ENCODE results near the gene FAM53A. TPM values are rescaled to one million over a fixed set of nuclear protein-coding genes. Genes with fewer than 3 reads are reported as not detected.

Gene FAM53A
- total and polyA plus RNA-seq, 2 of the 4 experiments (the other 2 are of a cell fraction) = 2.0 to 3.1 TPM

GRCh38 chr4:1592068-1592708, 91.9 kb downstream of the FAM53A start:
- WGBS, 2 experiments (ENCODE audit: extremely low coverage in 2 of 2, insufficient read length in 1 of 2) = 99% methylated on average over 11 of the region's 36 CpGs; no CpG with 5 or more reads in 1 of the 2 experiments
- Histone ChIP-seq H3K4ac (ENCODE audit: low read depth, low read length) (no peak overlapping the region), H2AK5ac (ENCODE audit: low read depth, low read length) (no peak overlapping the region), H4K8ac (ENCODE audit: low read depth in 2 of 2, low read length in 2 of 2) (no peak overlapping the region), H2AK9ac (replicated peaks; ENCODE audit: low read depth, low read length, poor library complexity) (no peak overlapping the region), H3K4me3 (ENCODE audit: insufficient read depth, low read depth, low read length) (no peak overlapping the region), H4K5ac (ENCODE audit: low read depth, low read length) (no peak overlapping the region), H3K27ac (ENCODE audit: insufficient read depth, low read length) (no peak overlapping the region), H3K4me1 (ENCODE audit: control insufficient read depth, insufficient read depth, low read length) (no peaks in the 10 kb centered on the region), H3K18ac (ENCODE audit: low read depth, low read length) (no peak overlapping the region), H3K9me1 (ENCODE audit: insufficient read depth, low read length) (no peaks in the 10 kb centered on the region), H2BK5ac (ENCODE audit: low read depth, low read length, poor library complexity, severe bottlenecking) (no peak overlapping the region), H2AFZ (replicated peaks; ENCODE audit: low read length, poor library complexity) (no peak overlapping the region), H3K23ac (ENCODE audit: low read depth, low read length) (no peak overlapping the region), H2BK20ac (ENCODE audit: low read depth, low read length) (no peak overlapping the region), H3K56ac (ENCODE audit: extremely low read depth, insufficient read depth, low read length) (no peak overlapping the region), H3K14ac (replicated peaks; ENCODE audit: low read depth, low read length) (no peak overlapping the region), H3K27me3 (ENCODE audit: control insufficient read depth, insufficient read depth, low read length) (peaks cover 11% of the 10 kb centered on the region; the same call in 1 of the 2 replicates), H4K20me1 (ENCODE audit: insufficient read depth, low read length) (no peaks in the 10 kb centered on the region), H2BK15ac (ENCODE audit: low read depth, low read length) (no peak overlapping the region), H3K79me1 (ENCODE audit: low read depth in 1 of 2, low read length in 2 of 2) (no peaks in the 10 kb centered on the region), H2BK120ac (ENCODE audit: low read depth, low read length) (no peak overlapping the region), H4K91ac (ENCODE audit: insufficient read depth, low read depth, low read length) (no peak overlapping the region), H3K36me3 (ENCODE audit: control insufficient read depth, insufficient read depth, low read length) (no peaks in the 10 kb centered on the region), H3K4me2 (ENCODE audit: low read depth, low read length) (no peak overlapping the region), H3K9ac (ENCODE audit: low read depth, low read length) (no peak overlapping the region), H3K9me3 (ENCODE audit: control insufficient read depth, insufficient read depth, low read length) (peaks cover 20% of the 10 kb centered on the region)
- DNase-seq = no peak
- dilution Hi-C loops (cut with HindIII; ENCODE audit: low sequenced_read_pairs, unreplicated experiment) (no loop called here), intact Hi-C loops (cut with micrococcal nuclease) (no loop called here), in situ Hi-C loops (cut with MboI; ENCODE audit: low sequenced_read_pairs) (no loop called here)
- ChIA-PET POLR2A (ENCODE audit: unreplicated experiment) (no interaction called here), CTCF (no interaction called here)
- no peak for ATAC-seq (ENCODE audit: low read depth)
- BruUV-seq (replicated peaks) = no TSS peak
- TF ChIP-seq BHLHE40 (IDR thresholded peaks at IDR 0.05; ENCODE audit: low read depth, low read length) = no peak
- no peak for TF ChIP-seq CEBPB (IDR thresholded peaks at IDR 0.05; ENCODE audit: low read depth, low read length)
- no peak for TF ChIP-seq NFE2L2 (IDR thresholded peaks at IDR 0.05; ENCODE audit: low read depth, low read length)
- no peak for TF ChIP-seq USF2 (IDR thresholded peaks at IDR 0.05; ENCODE audit: low read depth, low read length)
- no peak for TF ChIP-seq FOS (IDR thresholded peaks at IDR 0.05; ENCODE audit: low read depth, low read length)
- no peak for TF ChIP-seq CTCF (conservative IDR thresholded peaks at IDR 0.05; ENCODE audit: low read depth, low read length)
- TF ChIP-seq POLR2A (IDR thresholded peaks at IDR 0.05; ENCODE audit: low read depth, low read length) = no peak
